ENCODE results near the gene ASB10. TPM values are rescaled to one million over a fixed set of nuclear protein-coding genes. Genes with fewer than 3 reads are reported as not detected.

ASB10 gene
- polyA plus RNA-seq, 3 donors, result not detected

GRCh38 chr7:151181011-151181431 lies 6.0 kb downstream of the ASB10 start:
- Histone ChIP-seq H3K9me3 (replicated peaks in 1 of 2; ENCODE audit: control insufficient read depth in 1 of 2, insufficient read depth in 1 of 2, low read length in 2 of 2) (no peaks in the 10 kb centered on the region), H4K20me1 (ENCODE audit: insufficient read depth, low read length) (no peaks in the 10 kb centered on the region), H3K27me3 (ENCODE audit: control insufficient read depth in 2 of 2, insufficient read depth in 2 of 2, low read length in 2 of 2) (peaks cover 0 to 2% of the 10 kb centered on the region in 2 donors), H3K4me1 (ENCODE audit: control insufficient read depth in 1 of 2, insufficient read depth in 2 of 2, low read length in 2 of 2) (no peaks in the 10 kb centered on the region), H3K4me2 (replicated peaks; ENCODE audit: extremely low read depth, low read length, poor library complexity, severe bottlenecking) (no peak overlapping the region), H3K9ac (ENCODE audit: insufficient read depth, low read length, poor library complexity, severe bottlenecking) (no peak overlapping the region), H3K79me2 (ENCODE audit: insufficient read depth, low read length) (no peaks in the 10 kb centered on the region), H3K4me3 (replicated peaks in 1 of 3; ENCODE audit: low read depth in 2 of 3, low read length in 3 of 3) (no peak overlapping the region), H3K36me3 (replicated peaks in 1 of 2; ENCODE audit: control insufficient read depth in 1 of 2, insufficient read depth in 2 of 2, low read length in 2 of 2) (no peaks in the 10 kb centered on the region), H3K27ac (ENCODE audit: low read depth in 1 of 2, low read length in 2 of 2) (no peak overlapping the region), H2AFZ (ENCODE audit: insufficient read depth, low read depth, low read length, poor library complexity, severe bottlenecking) (no peak overlapping the region)
- no peaks in the 10 kb centered on the region for H3K9me3 Mint-ChIP-seq
- H3K36me3 Mint-ChIP-seq, result no peaks in the 10 kb centered on the region
- intact Hi-C loops (cut with micrococcal nuclease), result no loop called here
- H3K4me3 Mint-ChIP-seq, result no peak overlapping the region
- no peak overlapping the region for H3K27ac Mint-ChIP-seq
- peaks cover 4 to 23% (median 7%) of the 10 kb centered on the region in 3 donors for H3K27me3 Mint-ChIP-seq (ENCODE audit: low read depth in 3 of 3)
- WGBS (ENCODE audit: insufficient coverage), result 98% methylated on average over 19 of the region's 22 CpGs
- DNase-seq, result no peak
- no peak for TF ChIP-seq CTCF (IDR thresholded peaks at IDR 0.05)
- no peaks in the 10 kb centered on the region for H3K4me1 Mint-ChIP-seq

- Histone ChIP-seq H4K20me1 (ENCODE audit: insufficient read depth, low read length) (no peaks in the 10 kb centered on the region), H3K4me1 (ENCODE audit: control insufficient read depth in 1 of 2, insufficient read depth in 2 of 2, low read length in 2 of 2) (no peaks in the 10 kb centered on the region), H3K4me3 (replicated peaks in 1 of 3; ENCODE audit: low read depth in 2 of 3, low read length in 3 of 3) (no peak overlapping the region), H3K27me3 (ENCODE audit: control insufficient read depth in 2 of 2, insufficient read depth in 2 of 2, low read length in 2 of 2) (peaks cover 0 to 9% of the 10 kb centered on the region in 2 donors), H3K79me2 (ENCODE audit: insufficient read depth, low read length) (no peaks in the 10 kb centered on the region), H3K9me3 (replicated peaks in 1 of 2; ENCODE audit: control insufficient read depth in 1 of 2, insufficient read depth in 1 of 2, low read length in 2 of 2) (no peaks in the 10 kb centered on the region), H3K27ac (ENCODE audit: low read depth in 1 of 2, low read length in 2 of 2) (no peak overlapping the region), H3K4me2 (replicated peaks; ENCODE audit: extremely low read depth, low read length, poor library complexity, severe bottlenecking) (no peak overlapping the region), H2AFZ (ENCODE audit: insufficient read depth, low read depth, low read length, poor library complexity, severe bottlenecking) (no peak overlapping the region), H3K36me3 (replicated peaks in 1 of 2; ENCODE audit: control insufficient read depth in 1 of 2, insufficient read depth in 2 of 2, low read length in 2 of 2) (no peaks in the 10 kb centered on the region), H3K9ac (ENCODE audit: insufficient read depth, low read length, poor library complexity, severe bottlenecking) (no peak overlapping the region)
- no peaks in the 10 kb centered on the region for H3K36me3 Mint-ChIP-seq
- TF ChIP-seq CTCF (IDR thresholded peaks at IDR 0.05), result no peak
- DNase-seq, result no peak
- intact Hi-C loops (cut with micrococcal nuclease), result no loop called here
- H3K27me3 Mint-ChIP-seq (ENCODE audit: low read depth in 3 of 3), result peaks cover 7 to 28% (median 10%) of the 10 kb centered on the region in 3 donors
- no peak overlapping the region for H3K4me3 Mint-ChIP-seq
- WGBS (ENCODE audit: insufficient coverage), result no CpG with 5 or more reads among the region's 4 CpGs
- H3K27ac Mint-ChIP-seq, result no peak overlapping the region
- H3K9me3 Mint-ChIP-seq, result peaks cover 0 to 1% (median under 1%) of the 10 kb centered on the region in 7 donors
- peaks cover under 1% of the 10 kb centered on the region for H3K4me1 Mint-ChIP-seq
Observed at GRCh38 chr7:151179946-151180345, 7.1 kb downstream of the ASB10 start.

All from CD14-positive monocyte (primary cell).